Stimulated activated naive CD8-positive, alpha-beta T cell treated with anti-CD3 and anti-CD28 coated beads, Interleukin-15, amount 100 ng/mL, for 72 hours (primary cell): Measurements from ENCODE around the gene ST6GAL2.

Source experiments
- ATAC-seq: fragments of 150-1000 bp; cut with Tn5 transposase; 2 replicates; pipeline ENCODE4 v1.10.0; 2021; ENCODE audit warnings: mild to moderate bottlenecking, moderate library complexity
- DNase-seq, 2 donors: peaks; one replicate each; pipeline ENCODE4 v3.0.0; 2021 to 2022
- H3K27ac Mint-ChIP-seq, 2 donors: one replicate each; pipeline ENCODE4 v1.8.0; 2022; ENCODE audit warnings: mild to moderate bottlenecking in 2 of 2, mixed read lengths in 2 of 2, moderate library complexity in 2 of 2
- H3K27me3 Mint-ChIP-seq: one replicate; pipeline ENCODE4 v1.8.0; 2022; ENCODE audit warnings: mixed read lengths
- H3K4me1 Mint-ChIP-seq: one replicate; pipeline ENCODE4 v1.8.0; 2022; ENCODE audit warnings: mild to moderate bottlenecking, mixed read lengths
- H3K4me3 Mint-ChIP-seq, 2 donors: one replicate each; pipeline ENCODE4 v1.8.0; 2022; ENCODE audit warnings: mild to moderate bottlenecking in 2 of 2, mixed read lengths in 2 of 2, moderate library complexity in 1 of 2
- H3K9me3 Mint-ChIP-seq, 2 donors: one replicate each; pipeline ENCODE4 v1.8.0; 2022; ENCODE audit warnings: mixed read lengths in 2 of 2

The ST6GAL2 gene

GRCh38 chr2:106869512-106870275 is 16.3 kb downstream of the ST6GAL2 start:
- Mint-ChIP-seq H3K9me3 (peaks cover 0 to 4% of the 10 kb centered on the region in 2 donors), H3K4me3 (no peak overlapping the region)

GRCh38 chr2:106868275-106868674 is 17.7 kb downstream of the ST6GAL2 start:
- H3K27ac Mint-ChIP-seq = no peak overlapping the region
- no peak for DNase-seq
- ATAC-seq = no peak
- H3K4me1 Mint-ChIP-seq = no peaks in the 10 kb centered on the region
- no peak overlapping the region for H3K4me3 Mint-ChIP-seq
- peaks cover 14% of the 10 kb centered on the region for H3K27me3 Mint-ChIP-seq
- H3K9me3 Mint-ChIP-seq = no peaks in the 10 kb centered on the region

More at GRCh38 chr2:106869512-106870275, 16.3 kb downstream of the ST6GAL2 start:
- ATAC-seq = no peak
- Mint-ChIP-seq H3K27me3 (peaks cover 6% of the 10 kb centered on the region), H3K27ac (no peak overlapping the region), H3K4me1 (no peaks in the 10 kb centered on the region)
- DNase-seq = no peak

GRCh38 chr2:106867196-106867953 is 18.6 kb downstream of the ST6GAL2 start:
- H3K4me1 Mint-ChIP-seq = no peaks in the 10 kb centered on the region
- ATAC-seq = no peak
- H3K27ac Mint-ChIP-seq = no peak overlapping the region

GRCh38 chr2:106866641-106867040 is 19.3 kb downstream of the ST6GAL2 start:
- no peaks in the 10 kb centered on the region for H3K9me3 Mint-ChIP-seq
- H3K27ac Mint-ChIP-seq = no peak overlapping the region
- no peaks in the 10 kb centered on the region for H3K4me1 Mint-ChIP-seq
- no peak overlapping the region for H3K4me3 Mint-ChIP-seq
- ATAC-seq = no peak
- DNase-seq = no peak
- H3K27me3 Mint-ChIP-seq = peaks cover 14% of the 10 kb centered on the region

More at GRCh38 chr2:106867196-106867953, 18.6 kb downstream of the ST6GAL2 start:
- Mint-ChIP-seq H3K4me3 (no peak overlapping the region), H3K9me3 (no peaks in the 10 kb centered on the region), H3K27me3 (peaks cover 14% of the 10 kb centered on the region)
- no peak for DNase-seq

- Mint-ChIP-seq H3K4me3 (no peak overlapping the region), H3K27me3 (peaks cover 14% of the 10 kb centered on the region), H3K9me3 (peaks cover 0 to 10% of the 10 kb centered on the region in 2 donors), H3K4me1 (no peaks in the 10 kb centered on the region), H3K27ac (no peak overlapping the region)
- ATAC-seq = no peak
- no peak for DNase-seq
These were observed 21.9 kb downstream of the ST6GAL2 start for GRCh38 chr2:106864051-106864450.

- Mint-ChIP-seq H3K27me3 (peaks cover 13% of the 10 kb centered on the region), H3K4me3 (no peak overlapping the region), H3K4me1 (no peaks in the 10 kb centered on the region), H3K27ac (no peak overlapping the region), H3K9me3 (peaks cover 0 to 15% of the 10 kb centered on the region in 2 donors)
- ATAC-seq = no peak
- no peak for DNase-seq
These were observed 22.6 kb downstream of the ST6GAL2 start for GRCh38 chr2:106863387-106863786.

- Mint-ChIP-seq H3K27ac (no peak overlapping the region), H3K27me3 (peaks cover 7% of the 10 kb centered on the region), H3K9me3 (peaks cover 0 to 17% of the 10 kb centered on the region in 2 donors), H3K4me3 (no peak overlapping the region), H3K4me1 (no peaks in the 10 kb centered on the region)
- ATAC-seq (no peak), DNase-seq (no peak)
These were observed 26.5 kb downstream of the ST6GAL2 start for GRCh38 chr2:106859498-106859897.

GRCh38 chr2:106858810-106859209 is 27.2 kb downstream of the ST6GAL2 start:
- Mint-ChIP-seq H3K27ac (no peak overlapping the region), H3K4me1 (no peaks in the 10 kb centered on the region), H3K27me3 (peaks cover under 1% of the 10 kb centered on the region), H3K9me3 (peaks cover 0 to 17% of the 10 kb centered on the region in 2 donors), H3K4me3 (no peak overlapping the region)
- ATAC-seq = no peak
- no peak for DNase-seq

GRCh38 chr2:106857882-106858478 is 28.0 kb downstream of the ST6GAL2 start:
- Mint-ChIP-seq H3K27me3 (no peaks in the 10 kb centered on the region), H3K27ac (no peak overlapping the region), H3K4me1 (no peaks in the 10 kb centered on the region), H3K4me3 (no peak overlapping the region), H3K9me3 (peaks cover 0 to 17% of the 10 kb centered on the region in 2 donors)
- no peak for DNase-seq
- ATAC-seq = no peak

- H3K4me1 Mint-ChIP-seq = no peaks in the 10 kb centered on the region
- ATAC-seq (no peak), DNase-seq (no peak)
- H3K9me3 Mint-ChIP-seq = peaks cover 0 to 4% of the 10 kb centered on the region in 2 donors
- no peak overlapping the region for H3K27ac Mint-ChIP-seq
- no peaks in the 10 kb centered on the region for H3K27me3 Mint-ChIP-seq
- no peak overlapping the region for H3K4me3 Mint-ChIP-seq
These were observed 32.3 kb downstream of the ST6GAL2 start for GRCh38 chr2:106853631-106854030.

GRCh38 chr2:106851881-106852501 is 34.0 kb downstream of the ST6GAL2 start:
- no peaks in the 10 kb centered on the region for H3K4me1 Mint-ChIP-seq
- DNase-seq (no peak), ATAC-seq (no peak)
- no peak overlapping the region for H3K27ac Mint-ChIP-seq
- H3K9me3 Mint-ChIP-seq = no peaks in the 10 kb centered on the region
- H3K4me3 Mint-ChIP-seq = no peak overlapping the region
- H3K27me3 Mint-ChIP-seq = no peaks in the 10 kb centered on the region

- DNase-seq (no peak), ATAC-seq (no peak)
- H3K4me3 Mint-ChIP-seq = no peak overlapping the region
- no peaks in the 10 kb centered on the region for H3K9me3 Mint-ChIP-seq
- no peaks in the 10 kb centered on the region for H3K27me3 Mint-ChIP-seq
- no peak overlapping the region for H3K27ac Mint-ChIP-seq
- no peaks in the 10 kb centered on the region for H3K4me1 Mint-ChIP-seq
These were observed 34.7 kb downstream of the ST6GAL2 start for GRCh38 chr2:106851087-106851874.

- no peaks in the 10 kb centered on the region for H3K9me3 Mint-ChIP-seq
- DNase-seq (no peak), ATAC-seq (no peak)
- H3K4me1 Mint-ChIP-seq = no peaks in the 10 kb centered on the region
- H3K27me3 Mint-ChIP-seq = no peaks in the 10 kb centered on the region
- H3K27ac Mint-ChIP-seq = no peak overlapping the region
- H3K4me3 Mint-ChIP-seq = no peak overlapping the region
These were observed 36.7 kb downstream of the ST6GAL2 start for GRCh38 chr2:106849253-106849652.

- Mint-ChIP-seq H3K27ac (no peak overlapping the region), H3K4me3 (no peak overlapping the region), H3K4me1 (no peaks in the 10 kb centered on the region), H3K27me3 (no peaks in the 10 kb centered on the region), H3K9me3 (no peaks in the 10 kb centered on the region)
- DNase-seq (no peak), ATAC-seq (no peak)
These were observed 38.6 kb downstream of the ST6GAL2 start for GRCh38 chr2:106847366-106847765.

- Mint-ChIP-seq H3K4me1 (no peaks in the 10 kb centered on the region), H3K27ac (no peak overlapping the region), H3K9me3 (no peaks in the 10 kb centered on the region), H3K27me3 (no peaks in the 10 kb centered on the region), H3K4me3 (no peak overlapping the region)
- no peak for DNase-seq
- no peak for ATAC-seq
These were observed 40.3 kb downstream of the ST6GAL2 start for GRCh38 chr2:106845716-106846115.
